Tibial nerve (tissue), 4 donors: ENCODE data around the gene CRYGN. TPM values are rescaled to one million over a fixed set of nuclear protein-coding genes. Genes with fewer than 3 reads are reported as not detected.

ENCODE experiments used
- DNase-seq, 2 donors: peaks; one replicate each; pipeline ENCODE4 v3.0.0-alpha.2; 2019; ENCODE audit warnings: low spot score in 2 of 2
- H3K27ac ChIP-seq, 4 donors: fragments of 200-600 bp; sonication (generic) in 3 of 4; one replicate each; pipeline ENCODE4 v1.5.1; 2017 to 2019; ENCODE audit warnings: mild to moderate bottlenecking in 1 of 4
- H3K27me3 ChIP-seq, 2 donors: fragments of 200-600 bp; sonication (generic) in 1 of 2; one replicate each; pipeline versions ENCODE4 v1.5.1 to v1.6.0; 2017 to 2019
- H3K36me3 ChIP-seq, 3 donors: fragments of 200-600 bp; sonication (generic); one replicate each; pipeline ENCODE4 v1.5.1; 2018 to 2019
- H3K4me1 ChIP-seq, 4 donors: fragments of 200-600 bp; sonication (generic) in 3 of 4; one replicate each; pipeline ENCODE4 v1.5.1; 2017 to 2019
- H3K4me3 ChIP-seq, 4 donors: fragments of 200-600 bp; sonication (generic) in 3 of 4; one replicate each; pipeline ENCODE4 v1.5.1; 2017 to 2019; ENCODE audit warnings: mild to moderate bottlenecking in 1 of 4, moderate library complexity in 1 of 4
- H3K9me3 ChIP-seq, 4 donors: fragments of 200-600 bp; sonication (generic) in 3 of 4; one replicate each; pipeline ENCODE4 v1.5.1; 2017 to 2019
- EP300 ChIP-seq, 2 donors: sonication (generic); formaldehyde crosslinking; IDR thresholded peaks; one replicate each; pipeline ENCODE4 v1.6.1; 2017; ENCODE audit warnings: antibody characterized with exemption in 2 of 2, mild to moderate bottlenecking in 1 of 2
- POLR2A ChIP-seq, 2 donors: fragments of 450-650 bp; IDR thresholded peaks; one replicate each; pipeline ENCODE4 v1.6.1; 2017; ENCODE audit warnings: antibody characterized with exemption in 2 of 2, mild to moderate bottlenecking in 2 of 2, moderate library complexity in 2 of 2
- WGBS, 2 donors: methylation state at CpG; one replicate each; pipeline ENCODE4 v1.1.5; 2018; 5-methylcytosine and 5-hydroxymethylcytosine counted together
- total RNA-seq, 4 donors: library from RNA; depleted of rRNA; stranded (reverse); fragments of >200 nt; gene quantifications; one replicate each; pipeline ENCODE4 v1.1.0, GENCODE V29; 2016
- TF ChIP-seq, protein P1 (sequence below), 5 experiments: fragments of 200-600 bp in 3 of 5; fragments of 450-650 bp in 2 of 5; sonication (generic) in 3 of 5; IDR thresholded peaks; one replicate each; pipeline ENCODE4 v1.5.1; 2016 to 2019; ENCODE audit warnings: antibody characterized with exemption in 5 of 5, mild to moderate bottlenecking in 3 of 5, moderate library complexity in 2 of 5

The CRYGN gene
- total RNA-seq, 4 donors from 2014 or later = 0.59 to 1.5 (median 0.87) TPM; not detected in 1

DNA sequence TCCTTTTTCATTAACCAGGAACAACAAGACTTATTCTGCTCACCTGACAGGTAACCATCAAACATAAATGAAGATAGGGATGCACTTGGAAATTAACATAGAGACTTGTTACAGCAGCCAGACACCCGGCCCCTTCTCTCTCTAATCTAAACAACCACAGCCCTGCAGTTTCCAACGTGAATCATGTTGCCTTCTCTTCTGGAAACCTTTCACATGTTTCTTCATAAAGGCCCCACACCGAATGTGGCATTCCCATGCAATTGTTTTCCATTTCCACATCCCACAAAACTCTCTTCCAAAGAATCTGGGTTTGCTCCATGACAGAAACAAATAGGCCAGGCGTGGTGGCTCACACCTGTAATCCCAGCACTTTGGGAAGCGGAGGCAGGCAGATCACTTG, 15.1 kb downstream of the CRYGN start:
- H3K27ac ChIP-seq = peak overlapping the region in 2 of 4 donors; percentile 82 to 89
- no peaks in the 10 kb centered on the region for H3K36me3 ChIP-seq
- no peak for TF ChIP-seq EP300 (IDR thresholded peaks at IDR 0.05)
- TF ChIP-seq, protein P1, sequence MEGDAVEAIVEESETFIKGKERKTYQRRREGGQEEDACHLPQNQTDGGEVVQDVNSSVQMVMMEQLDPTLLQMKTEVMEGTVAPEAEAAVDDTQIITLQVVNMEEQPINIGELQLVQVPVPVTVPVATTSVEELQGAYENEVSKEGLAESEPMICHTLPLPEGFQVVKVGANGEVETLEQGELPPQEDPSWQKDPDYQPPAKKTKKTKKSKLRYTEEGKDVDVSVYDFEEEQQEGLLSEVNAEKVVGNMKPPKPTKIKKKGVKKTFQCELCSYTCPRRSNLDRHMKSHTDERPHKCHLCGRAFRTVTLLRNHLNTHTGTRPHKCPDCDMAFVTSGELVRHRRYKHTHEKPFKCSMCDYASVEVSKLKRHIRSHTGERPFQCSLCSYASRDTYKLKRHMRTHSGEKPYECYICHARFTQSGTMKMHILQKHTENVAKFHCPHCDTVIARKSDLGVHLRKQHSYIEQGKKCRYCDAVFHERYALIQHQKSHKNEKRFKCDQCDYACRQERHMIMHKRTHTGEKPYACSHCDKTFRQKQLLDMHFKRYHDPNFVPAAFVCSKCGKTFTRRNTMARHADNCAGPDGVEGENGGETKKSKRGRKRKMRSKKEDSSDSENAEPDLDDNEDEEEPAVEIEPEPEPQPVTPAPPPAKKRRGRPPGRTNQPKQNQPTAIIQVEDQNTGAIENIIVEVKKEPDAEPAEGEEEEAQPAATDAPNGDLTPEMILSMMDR (IDR thresholded peaks at IDR 0.05) = no peak
- TF ChIP-seq POLR2A (IDR thresholded peaks at IDR 0.05) = no peak
- peaks cover 0 to 48% (median 38%) of the 10 kb centered on the region in 4 donors for H3K4me1 ChIP-seq
- H3K9me3 ChIP-seq = peaks cover 0 to 20% (median 0%) of the 10 kb centered on the region in 4 donors
- no peak for DNase-seq
- H3K4me3 ChIP-seq = no peak overlapping the region
- 75 to 86% methylated on average over 5 of the region's 5 CpGs for WGBS, 2 donors
- H3K27me3 ChIP-seq = no peaks in the 10 kb centered on the region

DNA sequence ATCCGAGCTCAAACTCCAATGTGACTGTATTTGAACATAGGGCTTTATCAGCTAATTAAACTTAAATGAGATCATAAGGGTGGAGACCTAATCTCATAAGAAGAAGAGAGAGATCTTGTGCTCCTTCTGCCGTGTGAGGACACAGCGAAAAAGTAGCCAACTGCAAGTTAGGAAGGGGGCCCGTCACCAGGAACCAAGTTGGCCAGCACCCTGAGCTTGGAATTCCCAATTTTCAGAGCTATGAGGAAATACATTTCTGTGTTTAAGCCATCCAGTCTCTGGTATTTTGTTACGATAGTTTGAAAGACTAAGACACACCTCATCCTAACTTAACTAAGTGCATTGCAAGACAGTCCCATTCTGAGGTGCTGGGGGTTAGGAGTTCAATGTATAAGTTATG, 16.0 kb downstream of the CRYGN start:
- Histone ChIP-seq H3K4me3 (no peak overlapping the region), H3K9me3 (peaks cover 0 to 28% (median 2%) of the 10 kb centered on the region in 4 donors), H3K27me3 (no peaks in the 10 kb centered on the region), H3K27ac (no peak overlapping the region), H3K36me3 (no peaks in the 10 kb centered on the region), H3K4me1 (peaks cover 0 to 40% (median 30%) of the 10 kb centered on the region in 4 donors)
- TF ChIP-seq EP300 (IDR thresholded peaks at IDR 0.05) (no peak), POLR2A (IDR thresholded peaks at IDR 0.05) (no peak)
- TF ChIP-seq, protein P1 (IDR thresholded peaks at IDR 0.05) = no peak
- 88 to 90% methylated on average over 5 of the region's 5 CpGs for WGBS, 2 donors
- DNase-seq = no peak

GRCh38 chr7:151423226-151423625, 16.7 kb downstream of the CRYGN start:
- Histone ChIP-seq H3K27me3 (no peaks in the 10 kb centered on the region), H3K27ac (no peak overlapping the region), H3K4me1 (peaks cover 0 to 33% (median 23%) of the 10 kb centered on the region in 4 donors), H3K4me3 (no peak overlapping the region), H3K36me3 (no peaks in the 10 kb centered on the region), H3K9me3 (peaks cover 0 to 30% (median 2%) of the 10 kb centered on the region in 4 donors)
- TF ChIP-seq POLR2A (IDR thresholded peaks at IDR 0.05) (no peak), EP300 (IDR thresholded peaks at IDR 0.05) (no peak)
- TF ChIP-seq, protein P1 (IDR thresholded peaks at IDR 0.05) = no peak
- 77 to 84% methylated on average over 7 of the region's 7 CpGs for WGBS, 2 donors
- no peak for DNase-seq

DNA sequence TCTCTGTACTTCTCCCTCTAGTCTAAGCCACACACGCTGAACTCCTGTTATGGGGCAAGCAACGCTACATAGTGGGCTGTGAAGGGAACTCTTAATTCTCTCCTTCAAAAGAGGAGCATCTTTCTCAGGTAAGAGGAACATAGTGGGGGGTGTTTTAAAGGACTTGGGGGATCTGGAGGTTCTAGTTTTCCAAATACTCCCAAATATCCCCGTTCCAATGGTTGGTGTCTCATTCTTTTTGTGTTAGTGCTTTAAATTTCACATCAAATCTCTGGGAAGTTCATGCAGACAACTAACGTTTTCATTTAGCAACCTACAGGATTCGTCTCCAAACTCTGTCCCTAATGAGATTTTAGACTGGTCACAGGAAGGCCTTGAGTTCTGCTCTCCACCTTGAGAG, 17.7 kb downstream of the CRYGN start:
- Histone ChIP-seq H3K27ac (no peak overlapping the region), H3K36me3 (no peaks in the 10 kb centered on the region), H3K4me1 (peaks cover 0 to 23% (median 15%) of the 10 kb centered on the region in 4 donors), H3K9me3 (peaks cover 0 to 30% (median 2%) of the 10 kb centered on the region in 4 donors), H3K4me3 (no peak overlapping the region), H3K27me3 (no peaks in the 10 kb centered on the region)
- WGBS, 2 donors = 71 to 94% methylated on average over 5 of the region's 5 CpGs
- TF ChIP-seq POLR2A (IDR thresholded peaks at IDR 0.05) (no peak), EP300 (IDR thresholded peaks at IDR 0.05) (no peak)
- TF ChIP-seq, protein P1 (IDR thresholded peaks at IDR 0.05) = no peak
- DNase-seq = no peak

- WGBS, 2 donors = 48 to 49% methylated on average over 5 of the region's 5 CpGs
Observed at GRCh38 chr7:151420144-151420543, 19.8 kb downstream of the CRYGN start.

More at GRCh38 chr7:151420144-151420543, 19.8 kb downstream of the CRYGN start:
- no peaks in the 10 kb centered on the region for H3K36me3 ChIP-seq
- H3K4me1 ChIP-seq = peaks cover 0 to 17% (median 3%) of the 10 kb centered on the region in 4 donors
- TF ChIP-seq, protein P1 (IDR thresholded peaks at IDR 0.05) = no peak
- TF ChIP-seq EP300 (IDR thresholded peaks at IDR 0.05) (no peak), POLR2A (IDR thresholded peaks at IDR 0.05) (no peak)
- no peaks in the 10 kb centered on the region for H3K27me3 ChIP-seq
- H3K9me3 ChIP-seq = peaks cover 0 to 30% (median 2%) of the 10 kb centered on the region in 4 donors
- H3K4me3 ChIP-seq = no peak overlapping the region
- H3K27ac ChIP-seq = peak overlapping the region in 2 of 4 donors; percentile 52 to 56
- no peak for DNase-seq
